ENCODE results near the gene MYO1D. TPM values are rescaled to one million over a fixed set of nuclear protein-coding genes. Genes with fewer than 3 reads are reported as not detected.
"Not testable (repeated sequence)": the region's sequence is repeated elsewhere in the genome, so short reads cannot be mapped to it uniquely, and the experiment has no call there.

MYO1D gene
- total RNA-seq, 8 experiments from 2014 or later = 1.6 to 9.8 (median 5.6) TPM

GRCh38 chr17:32886951-32887350, 10.0 kb upstream of the MYO1D start:
- in situ Hi-C loops (cut with MboI; ENCODE audit: low pct_unique_long_range_greater_than_20kb in 2 of 9, low sequenced_read_pairs in 9 of 9, unreplicated experiment in 9 of 9); H3K4me3 ChIP-seq; ATAC-seq (replicated peaks in 6 of 8); H3K4me1 ChIP-seq (replicated peaks in 1 of 2); H3K27ac ChIP-seq: not testable (repeated sequence)
- WGBS, 10 experiments = 70 to 100% (median 100%) methylated on average over 1 to 3 of the region's 16 CpGs; no CpG with 5 or more reads in 4 of the 10 experiments

GRCh38 chr17:32882734-32883133, 5.8 kb upstream of the MYO1D start:
- Histone ChIP-seq H3K4me3 (no peak overlapping the region), H3K27ac (no peak overlapping the region), H3K4me1 (replicated peaks in 1 of 2) (peaks cover 6 to 7% of the 10 kb centered on the region in 2 donors)
- in situ Hi-C loops (cut with MboI; ENCODE audit: low pct_unique_long_range_greater_than_20kb in 2 of 9, low sequenced_read_pairs in 9 of 9, unreplicated experiment in 9 of 9) = no loop called here
- peak in 2 of 8 experiments; percentile 58 to 65 for ATAC-seq (replicated peaks in 6 of 8)
- WGBS, 10 experiments = 23 to 80% (median 67%) methylated on average over 1 to 4 of the region's 4 CpGs; no CpG with 5 or more reads in 5 of the 10 experiments

GRCh38 chr17:32882029-32882428, 5.1 kb upstream of the MYO1D start:
- in situ Hi-C loops (cut with MboI; ENCODE audit: low pct_unique_long_range_greater_than_20kb in 2 of 9, low sequenced_read_pairs in 9 of 9, unreplicated experiment in 9 of 9) = no loop called here
- no peak for ATAC-seq (replicated peaks in 6 of 8)
- no peak overlapping the region for H3K27ac ChIP-seq
- peaks cover 6 to 10% of the 10 kb centered on the region in 2 donors for H3K4me1 ChIP-seq (replicated peaks in 1 of 2)
- no peak overlapping the region for H3K4me3 ChIP-seq
- WGBS, 10 experiments = 0 to 100% (median 67%) methylated on average over 1 to 4 of the region's 6 CpGs; no CpG with 5 or more reads in 3 of the 10 experiments

- in situ Hi-C loops (cut with MboI; ENCODE audit: low pct_unique_long_range_greater_than_20kb in 2 of 9, low sequenced_read_pairs in 9 of 9, unreplicated experiment in 9 of 9) = no loop called here
- Histone ChIP-seq H3K27ac (peak overlapping the region in 1 of 2 donors; percentile 37), H3K4me3 (no peak overlapping the region), H3K4me1 (replicated peaks in 1 of 2) (peaks cover 6 to 10% of the 10 kb centered on the region in 2 donors)
- ATAC-seq (replicated peaks in 6 of 8) = peak in 2 of 8 experiments; percentile 8 to 29
- 0 to 100% (median 50%) methylated on average over 1 to 5 of the region's 6 CpGs; no CpG with 5 or more reads in 2 of the 10 experiments for WGBS, 10 experiments
Observed at GRCh38 chr17:32880671-32881453, 3.9 kb upstream of the MYO1D start.

DNA sequence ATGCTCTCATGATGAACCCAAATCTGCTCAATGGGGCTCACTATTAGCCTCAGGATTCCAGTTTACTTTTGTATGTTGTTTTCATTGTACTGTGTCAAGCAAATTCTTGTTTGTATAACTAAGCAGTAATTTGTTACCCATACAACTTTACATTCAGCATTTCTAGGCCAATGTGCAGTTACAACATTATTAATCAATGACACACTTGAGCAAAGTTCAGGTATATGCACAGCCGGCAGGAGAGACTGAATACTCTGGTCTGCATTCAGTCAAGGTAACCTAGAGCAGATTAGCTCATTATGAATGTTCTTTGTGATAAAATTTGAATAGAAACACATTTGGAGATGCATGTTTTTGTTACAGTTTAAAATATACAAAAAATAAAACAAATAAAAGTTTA, 2.2 kb upstream of the MYO1D start:
- Histone ChIP-seq H3K4me1 (replicated peaks in 1 of 2) (peaks cover 6 to 10% of the 10 kb centered on the region in 2 donors), H3K4me3 (no peak overlapping the region), H3K27ac (no peak overlapping the region)
- no peak for ATAC-seq (replicated peaks in 6 of 8)
- WGBS, 10 experiments = 78 to 100% (median 86%) methylated on average over 1 of the region's 1 CpG; no CpG with 5 or more reads in 3 of the 10 experiments
- in situ Hi-C loops (cut with MboI; ENCODE audit: low pct_unique_long_range_greater_than_20kb in 2 of 9, low sequenced_read_pairs in 9 of 9, unreplicated experiment in 9 of 9) = no loop called here

GRCh38 chr17:32878211-32878610, 1.3 kb upstream of the MYO1D start:
- WGBS, 10 experiments = 40 to 100% (median 90%) methylated on average over 1 of the region's 3 CpGs; no CpG with 5 or more reads in 4 of the 10 experiments
- in situ Hi-C loops (cut with MboI; ENCODE audit: low pct_unique_long_range_greater_than_20kb in 2 of 9, low sequenced_read_pairs in 9 of 9, unreplicated experiment in 9 of 9) = no loop called here

GRCh38 chr17:32877164-32877764, 340 bp upstream of the MYO1D start:
- Histone ChIP-seq H3K27ac (peak overlapping the region; percentile 50 to 73), H3K4me1 (replicated peaks in 1 of 2) (peaks cover 6 to 10% of the 10 kb centered on the region in 2 donors), H3K4me3 (peak overlapping the region; percentile 70 to 83 (median 76))
- in situ Hi-C loops (cut with MboI; ENCODE audit: low pct_unique_long_range_greater_than_20kb in 2 of 9, low sequenced_read_pairs in 9 of 9, unreplicated experiment in 9 of 9) = no loop called here
- peak; percentile 93 to 98 (median 95) for ATAC-seq (replicated peaks in 6 of 8)
- whole genome bisulfite sequencing, 10 experiments = 3 to 40% (median 8%) methylated on average over 1 to 9 of the region's 44 CpGs; no CpG with 5 or more reads in 6 of the 10 experiments

More at GRCh38 chr17:32878211-32878610, 1.3 kb upstream of the MYO1D start:
- Histone ChIP-seq H3K4me1 (replicated peaks in 1 of 2) (peaks cover 6 to 10% of the 10 kb centered on the region in 2 donors), H3K4me3 (no peak overlapping the region), H3K27ac (no peak overlapping the region)
- ATAC-seq (replicated peaks in 6 of 8) = no peak

- no peak for ATAC-seq (replicated peaks in 6 of 8)
- peak overlapping the region; percentile 70 to 83 (median 76) for H3K4me3 ChIP-seq
- H3K27ac ChIP-seq = no peak overlapping the region
- in situ Hi-C loops (cut with MboI; ENCODE audit: low pct_unique_long_range_greater_than_20kb in 2 of 9, low sequenced_read_pairs in 9 of 9, unreplicated experiment in 9 of 9) = no loop called here
- H3K4me1 ChIP-seq (replicated peaks in 1 of 2) = peaks cover 2 to 6% of the 10 kb centered on the region in 2 donors
- 0 to 20% (median 2%) methylated on average over 2 to 12 of the region's 15 CpGs for WGBS, 10 experiments
Observed at GRCh38 chr17:32875923-32876416, 954 bp downstream of the MYO1D start.

- peak overlapping the region in 2 of 5 donors; percentile 70 to 83 for H3K4me3 ChIP-seq
- in situ Hi-C loops (cut with MboI; ENCODE audit: low pct_unique_long_range_greater_than_20kb in 2 of 9, low sequenced_read_pairs in 9 of 9, unreplicated experiment in 9 of 9) = no loop called here
- no peak overlapping the region for H3K27ac ChIP-seq
Observed at GRCh38 chr17:32875230-32875917, 1.6 kb downstream of the MYO1D start.

GRCh38 chr17:32873114-32873513, 3.8 kb downstream of the MYO1D start:
- Histone ChIP-seq H3K4me1 (replicated peaks in 1 of 2) (peaks cover 0 to 3% of the 10 kb centered on the region in 2 donors), H3K27ac (no peak overlapping the region), H3K4me3 (no peak overlapping the region)
- 57 to 100% methylated on average over 1 of the region's 1 CpG; no CpG with 5 or more reads in 8 of the 10 experiments for WGBS, 10 experiments
- in situ Hi-C loops (cut with MboI; ENCODE audit: low pct_unique_long_range_greater_than_20kb in 2 of 9, low sequenced_read_pairs in 9 of 9, unreplicated experiment in 9 of 9) = no loop called here
- ATAC-seq (replicated peaks in 6 of 8) = no peak

More at GRCh38 chr17:32875230-32875917, 1.6 kb downstream of the MYO1D start:
- WGBS, 10 experiments = 7 to 100% (median 83%) methylated on average over 1 to 2 of the region's 2 CpGs; no CpG with 5 or more reads in 1 of the 10 experiments
- no peak for ATAC-seq (replicated peaks in 6 of 8)
- H3K4me1 ChIP-seq (replicated peaks in 1 of 2) = peaks cover 0 to 3% of the 10 kb centered on the region in 2 donors

GRCh38 chr17:32871746-32872145, 5.2 kb downstream of the MYO1D start:
- H3K4me1 ChIP-seq (replicated peaks in 1 of 2) = no peaks in the 10 kb centered on the region
- ATAC-seq (replicated peaks in 6 of 8) = peak in 1 of 8 experiments; percentile 43
- 67 to 93% (median 77%) methylated on average over 2 to 4 of the region's 5 CpGs; no CpG with 5 or more reads in 4 of the 10 experiments for WGBS, 10 experiments
- no peak overlapping the region for H3K4me3 ChIP-seq
- no peak overlapping the region for H3K27ac ChIP-seq
- in situ Hi-C loops (cut with MboI; ENCODE audit: low pct_unique_long_range_greater_than_20kb in 2 of 9, low sequenced_read_pairs in 9 of 9, unreplicated experiment in 9 of 9) = no loop called here

DNA sequence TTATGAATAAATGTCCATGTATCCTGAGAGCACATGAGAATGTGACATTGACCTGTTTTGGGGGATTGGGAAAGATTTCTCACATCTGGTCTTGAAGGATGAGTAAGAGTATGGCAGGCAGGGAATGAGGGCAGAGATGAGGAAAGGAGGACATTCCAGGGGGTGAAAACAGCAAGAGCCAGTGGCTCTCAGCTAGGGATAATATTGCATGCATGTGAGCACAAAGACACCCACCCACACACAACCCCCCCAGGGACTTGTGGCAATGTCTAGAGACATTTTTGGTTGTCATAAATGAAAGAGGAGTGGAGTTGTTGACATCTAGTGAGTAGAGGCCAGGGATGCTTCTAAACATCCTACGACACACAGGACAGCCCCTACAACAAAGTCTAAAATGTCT, 6.0 kb downstream of the MYO1D start:
- 40 to 88% methylated on average over 1 of the region's 1 CpG; no CpG with 5 or more reads in 8 of the 10 experiments for WGBS, 10 experiments
- no peaks in the 10 kb centered on the region for H3K4me1 ChIP-seq (replicated peaks in 1 of 2)
- H3K4me3 ChIP-seq = no peak overlapping the region
- H3K27ac ChIP-seq = no peak overlapping the region
- in situ Hi-C loops (cut with MboI; ENCODE audit: low pct_unique_long_range_greater_than_20kb in 2 of 9, low sequenced_read_pairs in 9 of 9, unreplicated experiment in 9 of 9) = no loop called here
- no peak for ATAC-seq (replicated peaks in 6 of 8)
